ENCODE measurements around the gene MRPL14.
A peak's percentile ranks its signal among the peaks of the same experiment; 100 is the strongest.

Gene MRPL14

DNA sequence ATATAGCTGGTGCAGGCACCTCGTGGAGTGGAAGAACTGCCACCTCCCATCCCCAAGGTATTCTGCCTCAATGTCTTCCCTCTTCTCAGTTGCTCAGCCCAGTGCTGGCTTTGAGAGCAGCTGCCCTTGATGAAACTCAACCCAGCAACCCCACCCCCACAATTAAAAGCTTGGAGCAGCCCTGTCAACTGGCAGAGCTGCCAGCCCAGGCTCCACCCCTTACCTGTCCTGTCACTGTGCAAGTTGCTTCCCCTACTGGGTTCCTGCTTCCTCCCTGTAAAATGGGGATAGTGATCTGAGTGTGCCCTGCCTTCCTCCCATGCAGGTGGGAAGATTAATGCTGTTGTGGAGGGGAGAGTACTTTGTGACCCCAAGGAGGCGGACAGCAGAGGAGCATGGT is 4.6 kb upstream of the MRPL14 start:
- H2AFZ ChIP-seq (ENCODE audit: low read length): no peak overlapping the region
- H3K9me2 ChIP-seq (replicated peaks; ENCODE audit: insufficient read depth, low read length): no peaks in the 10 kb centered on the region
- H3K9me3 ChIP-seq (replicated peaks; ENCODE audit: insufficient read depth, low read length): no peaks in the 10 kb centered on the region
- peaks cover 18% of the 10 kb centered on the region for H3K79me2 ChIP-seq (ENCODE audit: low read length)
- H3K9ac ChIP-seq (ENCODE audit: low read length): no peak overlapping the region
- H3K4me3 ChIP-seq (ENCODE audit: low read length): no peak overlapping the region
- no peaks in the 10 kb centered on the region for H4K20me1 ChIP-seq (ENCODE audit: insufficient read depth, low read length)
- no peaks in the 10 kb centered on the region for H3K27me3 ChIP-seq (replicated peaks; ENCODE audit: insufficient read depth, low read length)
- TF ChIP-seq, protein P1, sequence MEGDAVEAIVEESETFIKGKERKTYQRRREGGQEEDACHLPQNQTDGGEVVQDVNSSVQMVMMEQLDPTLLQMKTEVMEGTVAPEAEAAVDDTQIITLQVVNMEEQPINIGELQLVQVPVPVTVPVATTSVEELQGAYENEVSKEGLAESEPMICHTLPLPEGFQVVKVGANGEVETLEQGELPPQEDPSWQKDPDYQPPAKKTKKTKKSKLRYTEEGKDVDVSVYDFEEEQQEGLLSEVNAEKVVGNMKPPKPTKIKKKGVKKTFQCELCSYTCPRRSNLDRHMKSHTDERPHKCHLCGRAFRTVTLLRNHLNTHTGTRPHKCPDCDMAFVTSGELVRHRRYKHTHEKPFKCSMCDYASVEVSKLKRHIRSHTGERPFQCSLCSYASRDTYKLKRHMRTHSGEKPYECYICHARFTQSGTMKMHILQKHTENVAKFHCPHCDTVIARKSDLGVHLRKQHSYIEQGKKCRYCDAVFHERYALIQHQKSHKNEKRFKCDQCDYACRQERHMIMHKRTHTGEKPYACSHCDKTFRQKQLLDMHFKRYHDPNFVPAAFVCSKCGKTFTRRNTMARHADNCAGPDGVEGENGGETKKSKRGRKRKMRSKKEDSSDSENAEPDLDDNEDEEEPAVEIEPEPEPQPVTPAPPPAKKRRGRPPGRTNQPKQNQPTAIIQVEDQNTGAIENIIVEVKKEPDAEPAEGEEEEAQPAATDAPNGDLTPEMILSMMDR (IDR thresholded peaks at IDR 0.05; ENCODE audit: low read length): no peak
- TF ChIP-seq EZH2phosphoT487 (IDR thresholded peaks at IDR 0.05; ENCODE audit: low read length) (no peak), EZH2 (optimal IDR thresholded peaks at IDR 0.05; ENCODE audit: low read depth, low read length) (no peak)
- no peaks in the 10 kb centered on the region for H3F3A ChIP-seq (ENCODE audit: insufficient read depth, low read length)
- H3K27ac ChIP-seq (ENCODE audit: low read length): no peak overlapping the region
- H3K36me3 ChIP-seq (replicated peaks; ENCODE audit: insufficient read depth, low read length): no peaks in the 10 kb centered on the region
- H3K4me2 ChIP-seq (ENCODE audit: low read depth, low read length): no peak overlapping the region
- no peak for DNase-seq
- H3K4me1 ChIP-seq (ENCODE audit: low read length): no peaks in the 10 kb centered on the region

DNA sequence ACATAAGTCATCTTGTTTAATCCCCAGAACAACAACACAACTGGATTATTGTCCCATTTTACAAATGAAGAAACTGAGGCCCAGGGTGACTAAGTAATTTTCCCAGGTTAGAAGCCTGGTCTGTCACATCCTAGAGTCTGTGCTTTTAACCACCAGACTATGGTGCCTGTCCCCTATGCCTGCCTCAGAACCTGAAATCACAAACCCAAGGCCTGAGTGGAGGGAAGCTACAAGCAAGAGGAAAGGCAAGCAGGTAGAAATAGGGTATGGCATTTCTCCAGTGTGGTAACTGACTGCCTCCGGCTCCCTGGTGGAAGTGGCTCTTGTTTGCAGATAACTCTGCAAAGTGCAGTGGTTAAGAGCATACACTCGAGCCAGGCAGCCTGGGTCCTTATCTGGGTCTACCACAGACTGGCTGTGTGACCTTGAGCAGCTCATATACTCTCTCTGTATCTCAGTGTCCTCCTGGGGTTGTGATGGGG is 2.6 kb upstream of the MRPL14 start:
- peaks cover 10% of the 10 kb centered on the region for H3K4me1 ChIP-seq (ENCODE audit: low read length)
- no peak overlapping the region for H2AFZ ChIP-seq (ENCODE audit: low read length)
- H4K20me1 ChIP-seq (ENCODE audit: insufficient read depth, low read length): peaks cover 13% of the 10 kb centered on the region
- peaks cover 38% of the 10 kb centered on the region for H3K79me2 ChIP-seq (ENCODE audit: low read length)
- H3K9me2 ChIP-seq (replicated peaks; ENCODE audit: insufficient read depth, low read length): no peaks in the 10 kb centered on the region
- no peak overlapping the region for H3K4me2 ChIP-seq (ENCODE audit: low read depth, low read length)
- no peak overlapping the region for H3K9ac ChIP-seq (ENCODE audit: low read length)
- no peaks in the 10 kb centered on the region for H3K36me3 ChIP-seq (replicated peaks; ENCODE audit: insufficient read depth, low read length)
- TF ChIP-seq, protein P1 (IDR thresholded peaks at IDR 0.05; ENCODE audit: low read length): no peak
- TF ChIP-seq EZH2 (optimal IDR thresholded peaks at IDR 0.05; ENCODE audit: low read depth, low read length) (no peak), EZH2phosphoT487 (IDR thresholded peaks at IDR 0.05; ENCODE audit: low read length) (no peak)
- H3F3A ChIP-seq (ENCODE audit: insufficient read depth, low read length): peaks cover 4% of the 10 kb centered on the region; the same call in 1 of the 2 replicates
- H3K27ac ChIP-seq (ENCODE audit: low read length): no peak overlapping the region
- H3K27me3 ChIP-seq (replicated peaks; ENCODE audit: insufficient read depth, low read length): no peaks in the 10 kb centered on the region
- DNase-seq: no peak
- no peak overlapping the region for H3K4me3 ChIP-seq (ENCODE audit: low read length)
- no peaks in the 10 kb centered on the region for H3K9me3 ChIP-seq (replicated peaks; ENCODE audit: insufficient read depth, low read length)

DNA sequence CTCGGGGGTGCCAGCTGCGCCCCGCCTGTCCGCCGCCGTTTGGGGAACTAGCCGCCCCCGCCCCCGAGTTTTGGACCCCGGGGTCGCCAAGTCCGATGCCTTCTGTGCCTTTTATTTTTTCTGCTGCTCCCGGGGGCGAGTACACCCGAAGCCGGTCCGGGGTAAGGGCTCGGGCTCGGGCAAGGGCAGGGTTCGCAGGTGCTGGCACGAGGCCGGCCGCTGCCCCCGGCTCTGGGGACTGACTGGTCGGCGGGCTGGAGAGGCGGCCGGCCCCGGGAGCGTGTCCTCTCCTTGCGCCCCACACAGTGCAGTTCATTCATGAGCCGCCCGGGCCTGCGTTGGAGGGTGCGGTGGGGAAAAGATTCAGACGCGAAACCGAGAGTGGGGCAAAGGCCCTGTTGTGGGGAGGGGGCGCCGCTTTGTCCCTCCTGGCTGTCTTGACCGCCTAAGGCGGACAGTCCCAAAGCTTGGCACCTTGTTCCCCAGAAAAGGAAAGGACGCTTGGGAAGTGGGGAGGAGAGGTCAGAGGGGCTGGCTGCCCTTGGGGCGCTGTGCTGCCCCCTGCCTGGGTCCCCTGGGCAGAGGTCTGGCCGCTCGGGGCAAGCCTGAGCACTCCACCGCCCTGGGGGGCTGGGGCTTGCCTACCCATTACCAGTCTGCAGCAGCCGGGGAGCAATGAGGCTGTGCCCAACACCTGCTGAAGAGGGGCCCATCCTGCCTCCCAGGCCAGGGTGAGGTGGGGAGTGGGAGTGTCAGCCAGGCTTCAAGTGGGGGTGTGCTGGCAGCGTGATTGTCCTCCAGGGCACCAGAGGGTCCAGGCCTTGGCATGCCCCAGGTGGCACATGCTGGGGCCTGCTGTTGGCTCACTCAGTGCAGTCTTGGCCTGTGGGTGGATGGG is 1.0 kb upstream of the MRPL14 start:
- peak overlapping the region; percentile 83 for H2AFZ ChIP-seq (ENCODE audit: low read length)
- H3K27me3 ChIP-seq (replicated peaks; ENCODE audit: insufficient read depth, low read length): no peaks in the 10 kb centered on the region
- peaks cover 8% of the 10 kb centered on the region for H3F3A ChIP-seq (ENCODE audit: insufficient read depth, low read length)
- peak overlapping the region; percentile 99 for H3K4me2 ChIP-seq (ENCODE audit: low read depth, low read length)
- no peak overlapping the region for H3K27ac ChIP-seq (ENCODE audit: low read length)
- peak overlapping the region; percentile 77 for H3K9ac ChIP-seq (ENCODE audit: low read length)
- TF ChIP-seq EZH2phosphoT487 (IDR thresholded peaks at IDR 0.05; ENCODE audit: low read length) (no peak), EZH2 (optimal IDR thresholded peaks at IDR 0.05; ENCODE audit: low read depth, low read length) (no peak)
- TF ChIP-seq, protein P1 (IDR thresholded peaks at IDR 0.05; ENCODE audit: low read length): peak; percentile 12; the same call in 1 of the 2 replicates
- H4K20me1 ChIP-seq (ENCODE audit: insufficient read depth, low read length): peaks cover 29% of the 10 kb centered on the region
- H3K4me1 ChIP-seq (ENCODE audit: low read length): peaks cover 25% of the 10 kb centered on the region
- no peaks in the 10 kb centered on the region for H3K36me3 ChIP-seq (replicated peaks; ENCODE audit: insufficient read depth, low read length)
- H3K79me2 ChIP-seq (ENCODE audit: low read length): peaks cover 54% of the 10 kb centered on the region
- H3K4me3 ChIP-seq (ENCODE audit: low read length): peak overlapping the region; percentile 90
- H3K9me2 ChIP-seq (replicated peaks; ENCODE audit: insufficient read depth, low read length): no peaks in the 10 kb centered on the region
- peak; percentile 22 for DNase-seq
- no peaks in the 10 kb centered on the region for H3K9me3 ChIP-seq (replicated peaks; ENCODE audit: insufficient read depth, low read length)

Measured in MM.1S (cell line).